ENCODE measurements around the gene MTX1.

MTX1 gene

GRCh38 chr1:155186067-155186793 is 22.3 kb upstream of the MTX1 start:
- TF ChIP-seq POU6F1 (CRISPR knock-in tag; IDR thresholded peaks at IDR 0.05; ENCODE audit: borderline replicate concordance, low read depth): no peak
- TF ChIP-seq OSR1 (CRISPR knock-in tag; IDR thresholded peaks at IDR 0.05): no peak
- no peak for TF ChIP-seq TCF4 (CRISPR knock-in tag; IDR thresholded peaks at IDR 0.05; ENCODE audit: borderline replicate concordance)
- no peak for TF ChIP-seq ISL1 (CRISPR knock-in tag; IDR thresholded peaks at IDR 0.05)
- TF ChIP-seq CSRNP3 (CRISPR knock-in tag; IDR thresholded peaks at IDR 0.05): no peak
- no peak for TF ChIP-seq ZC3H10 (CRISPR knock-in tag; IDR thresholded peaks at IDR 0.05)
- no peak for TF ChIP-seq PPARA (CRISPR knock-in tag; IDR thresholded peaks at IDR 0.05; ENCODE audit: borderline replicate concordance)
- no peak for TF ChIP-seq CREB5 (CRISPR knock-in tag; IDR thresholded peaks at IDR 0.05; ENCODE audit: low read depth)
- no peak for TF ChIP-seq ZNF70 (CRISPR knock-in tag; IDR thresholded peaks at IDR 0.05)
- TF ChIP-seq ZNF565 (CRISPR knock-in tag; conservative IDR thresholded peaks at IDR 0.05; ENCODE audit: low read depth): no peak
- no peak for TF ChIP-seq GLIS3 (CRISPR knock-in tag; IDR thresholded peaks at IDR 0.05)
- no peak for TF ChIP-seq ZNF8 (CRISPR knock-in tag; IDR thresholded peaks at IDR 0.05)
- peak; percentile 14 for ATAC-seq

- ATAC-seq: peak; percentile 9
- TF ChIP-seq PATZ1 (CRISPR knock-in tag; IDR thresholded peaks at IDR 0.05; ENCODE audit: borderline replicate concordance) (no peak), RARB (CRISPR knock-in tag; IDR thresholded peaks at IDR 0.05) (no peak), ESRRG (CRISPR knock-in tag; IDR thresholded peaks at IDR 0.05) (no peak), ZNF8 (CRISPR knock-in tag; IDR thresholded peaks at IDR 0.05) (no peak), TCF4 (CRISPR knock-in tag; IDR thresholded peaks at IDR 0.05; ENCODE audit: borderline replicate concordance) (no peak), BACH2 (CRISPR knock-in tag; IDR thresholded peaks at IDR 0.05; ENCODE audit: borderline replicate concordance) (no peak), SNAI2 (CRISPR knock-in tag; IDR thresholded peaks at IDR 0.05) (no peak), ARNTL (CRISPR knock-in tag; IDR thresholded peaks at IDR 0.05; ENCODE audit: borderline replicate concordance, low read depth) (no peak), OSR1 (CRISPR knock-in tag; IDR thresholded peaks at IDR 0.05) (no peak), TOX (CRISPR knock-in tag; IDR thresholded peaks at IDR 0.05; ENCODE audit: borderline replicate concordance) (no peak), ZNF70 (CRISPR knock-in tag; IDR thresholded peaks at IDR 0.05) (no peak), ZFP30 (CRISPR knock-in tag; IDR thresholded peaks at IDR 0.05) (no peak), ISL1 (CRISPR knock-in tag; IDR thresholded peaks at IDR 0.05) (no peak)
These were observed 21.6 kb upstream of the MTX1 start for GRCh38 chr1:155186794-155187455.

GRCh38 chr1:155187456-155187891 is 21.0 kb upstream of the MTX1 start:
- no peak for TF ChIP-seq ISL1 (CRISPR knock-in tag; IDR thresholded peaks at IDR 0.05)
- no peak for TF ChIP-seq SNAI2 (CRISPR knock-in tag; IDR thresholded peaks at IDR 0.05)
- TF ChIP-seq ARNTL (CRISPR knock-in tag; IDR thresholded peaks at IDR 0.05; ENCODE audit: borderline replicate concordance, low read depth): no peak
- no peak for TF ChIP-seq TOX (CRISPR knock-in tag; IDR thresholded peaks at IDR 0.05; ENCODE audit: borderline replicate concordance)
- TF ChIP-seq ZNF565 (CRISPR knock-in tag; conservative IDR thresholded peaks at IDR 0.05; ENCODE audit: low read depth): no peak
- ATAC-seq: peak; percentile 6

GRCh38 chr1:155188268-155188667 is 20.2 kb upstream of the MTX1 start:
- no peak for ATAC-seq
- no peak for TF ChIP-seq POU6F1 (CRISPR knock-in tag; IDR thresholded peaks at IDR 0.05; ENCODE audit: borderline replicate concordance, low read depth)
- TF ChIP-seq PPARA (CRISPR knock-in tag; IDR thresholded peaks at IDR 0.05; ENCODE audit: borderline replicate concordance): no peak
- no peak for TF ChIP-seq ESRRG (CRISPR knock-in tag; IDR thresholded peaks at IDR 0.05)
- no peak for TF ChIP-seq ZFP3 (CRISPR knock-in tag; IDR thresholded peaks at IDR 0.05)
- no peak for TF ChIP-seq TCF4 (CRISPR knock-in tag; IDR thresholded peaks at IDR 0.05; ENCODE audit: borderline replicate concordance)
- no peak for TF ChIP-seq ZC3H10 (CRISPR knock-in tag; IDR thresholded peaks at IDR 0.05)
- TF ChIP-seq ARNTL (CRISPR knock-in tag; IDR thresholded peaks at IDR 0.05; ENCODE audit: borderline replicate concordance, low read depth): no peak
- TF ChIP-seq CSRNP3 (CRISPR knock-in tag; IDR thresholded peaks at IDR 0.05): no peak
- no peak for TF ChIP-seq ZNF70 (CRISPR knock-in tag; IDR thresholded peaks at IDR 0.05)
- TF ChIP-seq GLIS3 (CRISPR knock-in tag; IDR thresholded peaks at IDR 0.05): no peak
- TF ChIP-seq CREB5 (CRISPR knock-in tag; IDR thresholded peaks at IDR 0.05; ENCODE audit: low read depth): no peak
